Frontal cortex (tissue), 4 donors: ENCODE data around the gene LRIT2. TPM values are rescaled to one million over a fixed set of nuclear protein-coding genes. Genes with fewer than 3 reads are reported as not detected.
"Not testable (repeated sequence)": the region's sequence is repeated elsewhere in the genome, so short reads cannot be mapped to it uniquely, and the experiment has no call there.

Source experiments
- DNase-seq, 2 donors: peaks; one replicate each; pipeline ENCODE4 v3.0.0; 2012; ENCODE audit warnings: low spot score in 2 of 2
- FAIRE-seq: peaks from 2 replicates; lab custom pipeline; 2012; peaks lifted over from hg19 to GRCh38; lab: Jason Lieb, UNC
- total RNA-seq: library from RNA; depleted of rRNA; stranded (reverse); fragments of >200 nt; gene quantifications from one replicate; pipeline ENCODE4 v1.2.3, GENCODE V29; 2014
- donor health status: control.
- donor health status: control.
- donor health status: control.

LRIT2 gene
- total RNA-seq, 1 donor from 2014 or later = not detected

DNA sequence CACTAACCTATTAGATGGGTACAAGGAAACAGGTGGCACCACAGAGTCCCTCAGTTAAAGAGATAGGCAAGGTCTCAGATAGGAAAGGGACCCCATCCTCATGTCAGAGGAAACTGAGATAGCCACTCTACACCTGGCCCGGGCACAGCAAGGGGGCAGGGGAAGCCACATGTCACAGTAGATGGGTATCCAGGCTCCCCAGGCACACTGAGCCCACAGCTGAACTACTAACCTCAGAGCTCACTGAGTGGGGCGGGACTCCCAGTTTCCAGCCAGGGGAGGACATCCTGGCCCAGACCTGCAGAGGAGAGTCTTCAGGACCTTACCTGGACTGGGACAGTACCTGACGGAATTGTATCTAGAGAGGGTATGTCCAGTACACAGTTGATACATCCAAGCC is 34.7 kb downstream of the LRIT2 start:
- FAIRE-seq = no peak
- no peak for DNase-seq

DNA sequence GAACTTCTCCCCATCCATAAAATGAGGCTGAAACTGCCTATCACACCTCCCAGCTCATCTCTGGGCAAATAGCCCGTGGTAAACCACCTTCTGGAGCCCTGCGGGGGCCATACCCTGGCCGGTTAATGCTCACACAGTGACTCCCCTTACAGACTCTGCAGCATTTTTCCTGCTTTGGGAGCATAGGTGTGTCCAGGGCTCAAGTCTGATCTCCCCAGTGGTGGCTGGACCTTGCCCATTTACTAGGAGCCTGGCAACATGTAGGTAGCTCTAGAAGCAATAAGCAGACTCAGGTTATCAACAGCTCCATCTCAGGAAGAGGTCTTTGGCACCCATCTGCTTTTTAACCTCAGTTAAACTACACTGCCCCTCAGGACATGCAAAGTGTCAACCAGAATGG is 36.5 kb downstream of the LRIT2 start:
- no peak for DNase-seq
- FAIRE-seq = no peak

DNA sequence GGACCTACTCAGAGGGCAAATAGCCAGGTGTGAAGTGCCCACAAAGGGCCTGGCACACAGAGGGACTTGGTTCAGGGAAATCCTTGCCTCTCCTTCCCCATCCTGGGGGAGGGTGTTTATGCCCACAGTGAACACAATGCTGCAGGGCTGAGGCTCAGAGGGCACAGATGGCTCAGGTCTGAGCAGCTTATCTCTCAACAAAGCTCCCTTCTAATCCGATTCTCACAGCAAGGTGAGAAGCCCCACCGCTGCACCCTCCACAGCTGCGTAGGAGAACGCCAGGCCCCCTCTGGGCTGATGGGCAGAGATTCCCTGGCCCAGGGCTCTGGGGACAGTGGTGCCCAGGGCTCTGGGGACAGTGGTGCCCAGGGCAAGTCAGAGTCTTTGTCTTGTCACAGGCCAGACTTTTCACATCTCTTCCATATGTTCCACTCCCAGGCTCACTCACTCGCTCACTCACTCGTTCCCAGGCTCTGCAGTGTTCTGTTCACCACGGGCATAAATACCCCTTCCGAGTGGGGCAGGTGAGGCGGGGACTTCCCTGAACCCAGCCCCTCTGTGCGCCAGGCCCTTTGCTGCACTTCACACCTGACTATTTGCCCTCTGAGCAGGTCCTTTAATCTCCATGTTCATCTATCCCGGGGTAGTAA is 39.7 kb downstream of the LRIT2 start:
- FAIRE-seq (no peak), DNase-seq (no peak)

DNA sequence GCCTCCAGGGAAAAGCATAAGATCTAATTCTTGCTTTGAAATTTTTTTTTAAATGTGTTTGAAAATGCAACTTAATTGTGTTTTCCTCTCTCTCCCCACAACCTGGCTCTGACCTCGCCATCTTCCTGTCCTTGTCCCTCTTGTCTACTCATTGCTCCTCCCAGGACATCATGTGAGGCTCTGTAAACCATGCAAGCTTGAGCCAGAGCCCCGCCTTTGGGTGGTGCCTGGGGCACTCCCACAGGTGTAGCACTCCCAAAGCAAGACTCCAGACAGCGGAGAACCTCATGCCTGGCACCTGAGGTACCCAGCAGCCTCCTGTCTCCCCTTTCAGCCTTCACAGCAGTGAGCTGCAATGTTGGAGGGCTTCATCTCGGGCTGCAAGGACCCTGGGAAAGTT is 40.8 kb downstream of the LRIT2 start:
- DNase-seq (peak in 1 of 2 donors; percentile 1), FAIRE-seq (no peak)

DNA sequence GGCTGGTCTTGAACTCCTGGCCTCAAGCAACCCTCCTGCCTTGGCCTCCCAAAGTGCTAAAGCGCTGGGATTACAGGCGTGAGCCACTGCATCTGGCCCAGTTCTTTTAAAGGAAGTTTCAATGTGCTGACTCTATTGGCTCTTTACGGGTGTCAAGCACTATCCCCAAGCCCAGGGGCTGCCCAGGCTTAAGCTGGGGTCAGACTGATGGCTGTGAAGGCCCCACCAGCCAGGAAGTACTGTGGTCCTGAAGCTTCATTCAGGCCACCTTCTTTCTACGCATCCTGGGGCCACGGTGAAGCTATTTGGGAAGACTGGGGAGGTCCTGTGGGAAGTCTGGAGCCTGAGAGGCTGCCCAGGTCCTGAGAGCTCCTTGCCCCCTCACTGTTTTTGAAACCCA is 43.7 kb downstream of the LRIT2 start:
- DNase-seq = no peak
- FAIRE-seq = no peak

DNA sequence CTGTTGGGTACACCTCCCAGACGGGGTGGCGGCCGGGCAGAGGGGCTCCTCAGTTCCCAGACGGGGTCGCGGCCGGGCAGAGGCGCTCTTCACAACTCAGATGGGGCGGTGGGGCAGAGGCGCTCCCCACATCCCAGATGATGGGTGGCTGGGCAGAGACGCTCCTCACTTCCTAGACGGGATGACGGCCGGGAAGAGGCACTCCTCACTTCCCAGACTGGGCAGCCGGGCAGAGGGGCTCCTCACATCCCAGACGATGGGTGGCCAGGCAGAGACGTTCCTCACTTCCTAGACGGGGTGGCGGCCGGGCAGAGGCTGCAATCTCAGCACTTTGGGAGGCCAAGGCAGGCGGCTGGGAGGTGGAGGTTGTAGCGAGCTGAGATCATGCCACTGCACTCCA is 45.0 kb downstream of the LRIT2 start:
- not testable (repeated sequence) for FAIRE-seq

DNA sequence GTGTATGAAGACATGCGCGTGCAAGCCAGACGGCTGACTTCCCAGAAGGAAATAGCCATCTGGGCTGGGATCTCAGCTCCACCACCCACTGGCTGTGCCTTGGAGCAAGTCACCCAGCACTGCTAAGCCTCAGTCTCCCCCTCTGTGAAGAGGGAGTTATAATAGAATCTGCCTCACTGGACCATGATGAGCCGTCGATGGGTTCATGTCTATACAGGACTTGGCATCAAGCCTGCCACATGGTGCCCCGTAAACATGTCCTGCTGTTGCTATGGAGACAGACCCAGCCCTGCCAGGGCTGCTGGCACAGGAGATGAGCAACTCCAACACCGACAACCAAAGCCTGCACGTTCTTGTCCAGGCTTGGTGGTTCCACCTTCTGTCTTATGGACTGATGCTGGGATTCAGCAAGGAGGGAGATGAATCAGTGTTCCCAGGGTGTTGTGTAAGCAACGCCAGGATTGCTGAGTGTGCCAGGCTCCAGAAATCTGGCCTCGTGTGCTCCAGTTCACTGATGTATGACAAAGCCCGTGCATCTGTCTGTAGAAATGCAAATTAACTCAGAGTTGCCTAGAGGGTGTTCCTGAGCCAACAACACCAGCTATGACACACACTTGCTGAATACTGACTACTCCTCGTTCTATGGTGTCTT is 46.2 kb downstream of the LRIT2 start:
- DNase-seq (peak in 1 of 2 donors; percentile 71), FAIRE-seq (no peak)

More for the DNA sequence above, 45.0 kb downstream of the LRIT2 start:
- not testable (repeated sequence) for DNase-seq

DNA sequence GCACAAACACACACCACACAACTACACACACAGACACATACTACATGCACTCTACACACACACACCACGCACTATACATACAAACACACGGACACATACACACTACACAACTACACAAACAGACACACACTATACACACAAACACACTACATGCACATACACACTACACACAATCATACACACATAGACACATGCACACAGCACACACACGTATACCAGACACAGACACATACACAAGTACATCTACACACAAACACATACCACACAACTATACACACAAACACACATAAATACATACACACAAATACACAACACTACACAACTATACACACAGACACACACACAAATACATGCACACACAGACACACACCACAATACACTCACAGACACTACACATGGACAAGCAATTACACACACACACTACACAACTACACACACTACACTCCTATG is 47.2 kb downstream of the LRIT2 start:
- peak in 1 of 2 donors; percentile 1 for DNase-seq
- FAIRE-seq = no peak

DNA sequence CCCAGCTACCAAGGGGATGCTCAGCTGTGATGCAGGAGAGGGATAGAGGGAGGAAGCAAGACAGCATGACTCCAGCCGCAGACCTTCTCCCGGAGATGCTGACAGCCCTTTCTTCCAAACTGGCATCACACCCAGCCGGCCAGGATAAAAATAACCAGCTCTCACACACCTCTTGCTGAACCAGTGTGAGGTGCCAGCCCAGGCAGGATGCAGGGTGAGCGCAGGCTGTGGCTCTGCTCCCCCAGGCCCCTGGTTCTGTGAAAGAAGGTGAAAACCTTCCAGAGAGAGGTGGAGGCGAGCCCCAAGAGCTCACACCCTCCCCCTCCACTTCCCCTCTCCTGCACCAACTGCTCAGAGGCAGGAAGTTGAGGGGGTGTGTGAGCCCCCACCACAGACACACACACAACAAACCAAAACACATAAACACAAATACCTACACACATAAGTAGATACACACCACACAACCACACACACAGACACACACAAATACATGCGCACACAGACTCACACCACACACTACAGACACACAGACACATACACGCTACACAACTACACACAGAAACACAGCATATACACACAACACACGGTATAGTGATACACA is 47.7 kb downstream of the LRIT2 start:
- FAIRE-seq = no peak
- no peak for DNase-seq

DNA sequence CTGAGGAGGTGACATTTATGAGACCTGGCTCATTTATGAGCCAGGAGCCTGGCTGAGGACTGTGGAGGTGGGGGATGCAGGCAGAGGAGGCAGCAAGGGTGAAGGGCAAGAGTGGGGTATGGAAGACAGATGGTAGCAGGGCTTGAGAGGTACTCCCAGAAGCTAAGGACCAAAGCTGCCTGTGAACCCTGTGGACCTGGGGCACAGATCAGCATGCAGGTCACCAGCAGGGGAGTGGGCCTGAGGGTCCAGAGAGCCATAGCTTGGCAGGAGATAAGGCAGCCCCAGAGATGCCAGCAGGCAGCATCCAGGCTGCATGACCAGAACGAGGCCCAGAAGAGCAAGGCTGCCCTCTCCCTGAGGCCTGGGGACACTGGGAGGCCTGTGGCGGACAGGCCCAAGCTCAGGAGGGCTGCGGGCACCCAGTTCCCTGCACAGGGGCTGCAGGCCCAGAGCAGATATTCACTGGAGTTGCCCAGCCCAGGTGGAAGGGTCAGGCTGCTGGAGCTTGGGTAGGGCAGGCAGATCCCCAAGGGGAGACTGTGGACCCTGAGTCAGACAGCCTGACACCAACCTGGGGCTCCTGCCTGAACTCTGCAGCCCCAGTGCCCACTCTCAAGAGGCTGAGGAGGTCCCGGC is 48.4 kb downstream of the LRIT2 start:
- DNase-seq = no peak
- no peak for FAIRE-seq

DNA sequence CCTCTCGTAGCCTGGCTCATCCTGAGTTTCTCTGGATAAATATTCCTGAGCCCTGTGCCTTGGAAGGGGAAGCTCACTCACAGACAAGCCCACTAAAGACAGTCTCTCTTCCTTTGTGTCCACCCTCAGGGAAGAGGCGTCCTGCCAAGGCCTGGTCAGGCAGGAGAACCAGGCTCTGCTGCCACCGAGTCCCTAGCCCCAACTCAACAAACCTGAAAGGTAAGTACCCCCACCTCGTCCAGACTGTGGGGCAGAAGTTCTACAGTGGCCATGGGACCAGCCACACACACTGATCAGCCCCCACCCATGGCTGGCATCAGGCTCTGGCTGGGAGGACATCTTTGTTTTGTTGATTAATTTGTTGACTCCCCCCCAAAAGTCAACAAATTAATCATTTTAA is 49.0 kb downstream of the LRIT2 start:
- FAIRE-seq = no peak
- DNase-seq = no peak

DNA sequence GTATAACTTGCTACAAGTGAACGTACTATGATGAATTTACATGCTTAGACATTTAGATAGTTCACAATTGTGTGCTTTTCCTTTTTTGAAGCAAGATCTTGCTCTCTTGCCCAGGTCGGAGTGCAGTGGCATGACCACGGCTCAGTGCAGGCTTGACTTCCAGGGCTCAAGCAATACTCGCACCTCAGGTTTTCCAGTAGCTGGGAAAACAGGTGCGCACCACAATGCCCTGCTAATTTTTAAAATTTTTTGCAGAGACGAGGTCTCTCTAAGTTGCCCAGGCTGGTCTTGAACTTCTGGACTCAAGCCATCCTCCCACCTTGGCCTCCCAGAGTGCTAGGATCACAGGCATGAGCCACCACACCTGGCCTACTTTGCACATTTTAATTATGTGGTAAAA is 49.9 kb downstream of the LRIT2 start:
- DNase-seq = no peak
- no peak for FAIRE-seq

DNA sequence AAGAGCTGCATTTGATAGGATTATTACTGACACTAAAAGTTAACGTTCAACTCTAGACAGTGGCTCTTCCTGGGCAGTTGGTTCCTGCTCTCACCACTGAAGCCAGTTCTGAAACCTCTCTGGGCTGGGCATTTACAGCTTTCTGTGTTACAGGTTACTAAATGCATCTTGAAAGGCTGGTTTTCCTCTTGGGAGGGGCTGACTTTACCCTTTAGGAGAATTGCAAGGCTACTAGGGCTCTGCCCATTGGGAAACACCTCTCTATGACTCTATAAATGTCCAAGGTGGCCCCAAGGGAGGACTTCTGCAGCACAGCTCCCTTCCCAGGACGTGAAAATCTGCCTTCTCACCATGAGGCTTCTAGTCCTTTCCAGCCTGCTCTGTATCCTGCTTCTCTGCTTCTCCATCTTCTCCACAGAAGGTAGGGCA is 51.8 kb downstream of the LRIT2 start, which contains the start of gene GPR15LG:
TSS of gene GPR15LG (plus strand) at position 301 of the 429 bp plus-strand sequence. CDS start at position 352, 51 bp downstream.
- DNase-seq (no peak), FAIRE-seq (no peak)

DNA sequence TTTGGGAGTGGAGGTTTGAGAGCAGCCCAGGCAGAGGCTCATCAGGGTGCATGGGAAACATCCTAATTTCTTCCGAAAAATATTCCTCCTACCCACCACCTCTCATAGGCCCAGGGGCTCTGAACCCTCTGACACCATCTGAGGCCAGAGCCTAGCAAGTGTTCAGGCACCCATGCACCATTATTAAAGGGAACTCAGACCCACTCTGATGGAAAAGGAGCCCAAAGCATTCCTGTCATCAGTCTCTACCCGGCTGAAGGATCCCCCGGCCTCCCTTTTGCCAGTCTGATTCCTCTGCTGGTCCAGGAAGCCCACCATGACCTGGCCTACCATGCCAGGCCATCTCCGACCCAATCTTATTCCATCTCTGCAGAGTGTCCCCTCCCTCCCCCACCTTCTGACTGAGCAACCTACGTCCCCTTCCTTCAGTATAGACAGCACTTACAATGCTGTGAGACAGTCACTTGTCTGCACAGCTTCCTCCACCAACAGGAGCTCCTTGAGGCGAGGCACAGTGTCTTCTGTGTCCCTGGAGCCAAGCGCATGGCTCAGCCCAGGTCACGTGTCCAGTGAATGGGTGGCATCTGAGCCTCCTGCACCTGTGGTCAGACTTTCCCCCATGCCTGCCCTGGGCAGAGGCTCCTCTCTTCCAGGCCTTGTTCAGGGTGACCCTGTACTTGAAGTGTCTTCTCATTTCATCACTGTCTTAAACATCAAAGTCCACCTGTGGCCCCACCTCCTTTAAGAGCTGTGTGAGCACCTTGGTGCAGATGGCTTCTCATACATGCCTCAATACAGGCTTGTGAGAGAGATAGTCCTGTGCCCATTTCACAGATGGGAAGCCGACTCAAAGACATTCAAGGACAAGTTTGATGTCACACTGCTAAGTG is 52.6 kb downstream of the LRIT2 start:
- FAIRE-seq (no peak), DNase-seq (no peak)

DNA sequence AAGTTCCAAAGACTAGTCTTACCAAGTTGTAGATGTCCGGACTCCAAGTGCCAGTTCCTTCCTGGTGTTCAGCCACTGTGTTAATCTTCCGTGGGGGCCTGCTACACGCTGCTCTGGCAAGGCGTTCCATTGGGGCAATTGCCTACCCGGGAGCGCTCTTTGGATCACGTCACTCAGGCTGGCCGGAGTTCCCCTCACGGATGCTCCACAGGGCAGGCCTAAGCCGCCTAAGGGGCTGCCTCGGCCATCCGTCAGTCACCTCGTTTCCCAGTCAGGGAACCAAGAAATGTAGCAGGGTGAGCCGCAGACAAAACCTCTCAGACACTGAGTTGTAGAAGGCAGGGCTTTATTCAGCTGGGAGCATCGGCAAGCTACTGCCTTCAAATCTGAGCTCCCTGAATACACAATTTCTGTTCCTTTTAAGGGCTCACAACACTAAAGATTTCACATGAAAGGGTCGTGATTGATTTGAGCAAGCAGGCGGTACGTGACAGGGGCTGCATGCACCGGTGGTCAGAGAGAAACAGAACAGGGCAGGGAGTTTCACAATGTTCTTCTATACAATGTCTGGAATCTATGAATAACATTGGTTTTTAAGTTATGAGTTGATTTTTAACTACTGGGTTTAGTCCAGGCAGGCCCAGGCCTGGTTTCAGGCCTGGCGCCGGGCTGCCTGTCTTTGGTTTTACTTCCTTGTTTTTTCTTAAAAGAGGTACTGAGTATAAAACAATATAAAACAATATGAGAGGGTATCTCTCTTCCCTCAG is 53.5 kb downstream of the LRIT2 start:
- FAIRE-seq, DNase-seq: not testable (repeated sequence)

DNA sequence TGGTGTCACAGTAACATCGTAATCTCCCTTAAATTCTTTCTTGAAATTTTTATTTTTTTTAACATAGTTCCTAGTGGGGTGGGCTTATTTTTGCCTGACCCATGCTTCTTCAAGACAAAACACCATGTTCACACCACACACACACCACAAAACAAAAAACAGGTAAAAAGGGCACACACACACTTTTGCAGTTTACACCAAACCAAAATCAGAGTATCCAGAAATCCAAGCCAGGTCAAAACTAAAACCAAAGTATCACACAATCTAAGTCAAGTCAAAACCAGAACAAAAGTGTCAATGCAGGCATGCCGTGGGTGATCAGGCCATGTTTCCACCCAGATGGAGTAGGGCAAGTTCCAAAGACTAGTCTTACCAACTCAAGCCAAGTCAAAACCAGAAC is 54.1 kb downstream of the LRIT2 start:
- DNase-seq, FAIRE-seq: not testable (repeated sequence)
